UCSD-AML1 (cell line): ENCODE data around the gene CEP44.
"Not testable (repeated sequence)": the region's sequence is repeated elsewhere in the genome, so short reads cannot be mapped to it uniquely, and the experiment has no call there.

Experiments
- DNase-seq: peaks from one replicate; lab custom pipeline; 2025; ENCODE audit not compliant: unreplicated experiment; lab: John Stamatoyannopoulos, UW

The CEP44 gene

GRCh38 chr4:174318829-174319764 lies 35.4 kb downstream of the CEP44 start:
- no peak for DNase-seq

GRCh38 chr4:174320494-174321199 lies 36.9 kb downstream of the CEP44 start:
- peak; percentile 5 for DNase-seq

- no peak for DNase-seq
Observed at GRCh38 chr4:174324236-174324635, 40.5 kb downstream of the CEP44 start.

GRCh38 chr4:174324725-174325124 lies 41.0 kb downstream of the CEP44 start:
- DNase-seq = no peak

- no peak for DNase-seq
Observed at GRCh38 chr4:174332741-174333493, 49.2 kb downstream of the CEP44 start.

- no peak for DNase-seq
Observed at GRCh38 chr4:174334628-174335027, 50.9 kb downstream of the CEP44 start.

- no peak for DNase-seq
Observed at GRCh38 chr4:174340714-174341113, 57.0 kb downstream of the CEP44 start.

GRCh38 chr4:174349156-174349555 lies 65.4 kb downstream of the CEP44 start:
- no peak for DNase-seq

GRCh38 chr4:174352061-174352819 lies 68.5 kb downstream of the CEP44 start:
- DNase-seq = peak; percentile 7

- DNase-seq = no peak
Observed at GRCh38 chr4:174357321-174357720, 73.6 kb downstream of the CEP44 start.

GRCh38 chr4:174358410-174358809 lies 74.7 kb downstream of the CEP44 start:
- DNase-seq = no peak

- DNase-seq = no peak
Observed at GRCh38 chr4:174358829-174359228, 75.1 kb downstream of the CEP44 start.

- DNase-seq = no peak
Observed at GRCh38 chr4:174362340-174362739, 78.6 kb downstream of the CEP44 start.

- not testable (repeated sequence) for DNase-seq
Observed at GRCh38 chr4:174363782-174364181, 80.1 kb downstream of the CEP44 start.

GRCh38 chr4:174365018-174365587 lies 81.4 kb downstream of the CEP44 start:
- DNase-seq = no peak

GRCh38 chr4:174369985-174370384 lies 86.3 kb downstream of the CEP44 start:
- DNase-seq = no peak

- DNase-seq = peak; percentile 16
Observed at GRCh38 chr4:174373821-174374220, 90.1 kb downstream of the CEP44 start.

- DNase-seq = no peak
Observed at GRCh38 chr4:174375422-174375821, 91.7 kb downstream of the CEP44 start.

GRCh38 chr4:174377613-174378012 lies 93.9 kb downstream of the CEP44 start:
- no peak for DNase-seq

GRCh38 chr4:174378951-174379350 lies 95.2 kb downstream of the CEP44 start:
- no peak for DNase-seq
